Erythroblast (primary cell): ENCODE results near the gene A3GALT2.

Experiments used
- DNase-seq, 2 experiments: peaks; one replicate each; lab custom pipeline; 2025; lab: John Stamatoyannopoulos, UW
- GATA1 ChIP-seq: IDR thresholded peaks from 2 replicates; pipeline ENCODE4 v1.6.1; 2011; ENCODE audit warnings: low read depth, mild to moderate bottlenecking, control low read depth, low read length, moderate library complexity
- POLR2A ChIP-seq: IDR thresholded peaks from 2 replicates; pipeline ENCODE4 v1.6.1; 2011; ENCODE audit warnings: mild to moderate bottlenecking, low read length

Gene A3GALT2

DNA sequence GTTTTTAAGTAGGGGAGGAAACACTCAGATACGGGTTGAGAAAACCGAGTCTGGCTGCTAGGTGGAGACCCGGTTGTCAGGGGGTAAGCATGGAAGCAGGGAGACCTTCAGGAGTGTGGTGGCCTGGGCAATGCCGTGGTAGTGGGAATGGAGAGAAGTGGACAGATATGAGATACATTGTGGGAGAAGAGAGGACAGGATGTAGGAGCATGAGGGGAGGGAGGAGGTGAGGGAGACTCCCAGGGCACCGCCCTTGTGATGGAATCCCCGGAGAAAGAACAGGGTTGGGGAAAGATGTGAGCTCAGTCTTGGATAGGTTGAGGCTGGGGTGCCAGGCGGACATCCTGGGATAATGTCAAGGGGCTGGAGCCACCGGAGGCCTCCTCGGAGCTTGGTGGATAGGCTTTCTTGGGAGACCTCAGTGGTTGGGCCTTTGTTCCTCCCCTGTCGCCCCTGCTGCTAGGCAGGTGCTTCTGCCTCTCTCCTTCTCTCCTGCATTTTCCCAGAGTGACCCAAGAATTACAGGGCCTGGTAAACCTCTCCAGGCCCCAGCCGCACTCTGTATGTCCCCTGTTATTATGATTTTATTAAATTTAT is 43.3 kb downstream of the A3GALT2 start:
- no peak for DNase-seq
- TF ChIP-seq GATA1 (no peak), POLR2A (no peak)

- DNase-seq = no peak
Measured at GRCh38 chr1:33276573-33277298, 44.2 kb downstream of the A3GALT2 start.

DNA sequence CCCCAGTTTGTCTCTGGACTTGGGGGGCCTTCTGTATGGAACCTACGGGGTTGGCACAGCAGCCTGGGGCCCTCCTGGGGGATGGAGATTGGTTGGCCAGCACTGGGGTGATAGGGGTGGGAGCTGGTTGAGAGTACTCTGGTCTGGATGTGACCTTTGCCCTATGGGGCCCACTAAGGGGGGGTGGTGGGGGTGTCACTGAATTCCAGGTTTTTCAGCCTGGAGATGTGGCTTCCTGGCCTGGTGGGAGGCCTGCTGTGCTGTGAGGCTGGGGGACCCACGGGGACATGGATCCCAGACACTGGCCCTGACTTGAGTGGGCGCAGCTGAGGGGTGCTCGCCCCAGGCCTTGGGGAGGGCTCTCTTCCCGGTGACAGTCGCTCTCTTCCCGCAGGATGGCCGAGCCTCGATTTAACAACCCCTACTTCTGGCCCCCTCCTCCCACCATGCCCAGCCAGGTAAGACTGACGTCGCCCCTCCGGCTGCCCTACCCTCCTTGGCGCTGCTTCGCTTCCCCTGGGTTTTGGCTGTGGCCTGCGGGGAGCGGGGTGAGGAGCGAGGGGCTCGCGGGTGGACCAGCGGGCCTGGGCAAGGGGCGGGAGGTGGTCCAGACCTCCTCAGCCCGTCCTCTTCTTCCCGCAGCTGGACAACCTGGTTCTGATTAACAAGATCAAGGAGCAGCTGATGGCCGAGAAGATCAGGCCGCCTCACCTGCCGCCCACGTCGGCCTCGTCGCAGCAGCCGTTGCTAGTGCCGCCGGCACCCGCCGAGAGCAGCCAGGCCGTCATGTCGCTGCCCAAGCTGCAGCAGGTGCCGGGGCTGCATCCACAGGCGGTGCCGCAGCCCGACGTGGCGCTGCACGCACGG is 45.0 kb downstream of the A3GALT2 start:
- DNase-seq = no peak

More at GRCh38 chr1:33276573-33277298, 44.2 kb downstream of the A3GALT2 start:
- TF ChIP-seq POLR2A (no peak), GATA1 (no peak)

DNA sequence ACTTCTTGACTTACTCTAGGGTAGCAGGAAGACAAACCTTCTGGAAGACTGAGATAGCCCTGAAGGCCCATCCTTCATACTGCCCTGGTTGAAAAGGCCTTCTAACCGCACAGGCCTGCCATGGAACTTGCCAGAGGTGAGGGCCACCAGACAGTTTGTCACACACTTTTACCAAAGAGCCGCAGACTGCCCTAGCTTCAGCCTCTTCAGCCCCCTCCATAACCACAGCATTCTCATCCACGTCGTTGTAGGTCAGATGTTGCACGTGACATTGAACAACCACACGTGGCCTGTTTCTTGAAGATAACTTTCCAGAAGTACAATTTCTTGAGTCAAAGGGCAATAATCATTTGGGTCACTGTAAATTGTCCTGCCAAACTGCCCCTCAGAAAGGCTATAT is 45.7 kb downstream of the A3GALT2 start:
- TF ChIP-seq GATA1 = no peak
- peak; percentile 13 for DNase-seq

More for the DNA sequence above, 45.0 kb downstream of the A3GALT2 start:
- no peak for TF ChIP-seq POLR2A
- no peak for TF ChIP-seq GATA1

- DNase-seq = no peak
- TF ChIP-seq GATA1 (no peak), POLR2A (no peak)
Measured at GRCh38 chr1:33274446-33274845, 46.5 kb downstream of the A3GALT2 start.

DNA sequence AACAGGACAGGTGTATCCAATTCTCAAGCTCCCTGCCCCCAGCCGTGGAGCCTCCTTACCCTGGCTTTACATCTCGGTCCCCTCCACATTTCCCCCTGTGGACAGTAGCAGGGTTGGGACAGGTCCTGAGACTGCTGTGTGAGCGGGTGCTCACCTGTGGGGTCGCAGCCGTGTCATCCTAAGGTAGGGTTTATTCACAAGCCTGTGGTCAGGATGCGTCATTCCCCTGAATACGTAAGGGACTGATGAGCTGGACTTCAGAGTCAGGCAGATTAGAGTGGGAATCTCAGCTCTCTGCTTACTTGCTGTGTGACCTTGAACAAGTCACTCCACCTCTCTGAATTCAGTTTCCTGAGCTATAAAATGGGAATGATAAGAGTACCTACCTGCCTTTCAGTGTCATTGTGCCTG is 46.9 kb downstream of the A3GALT2 start:
- TF ChIP-seq POLR2A = no peak
- no peak for TF ChIP-seq GATA1
- no peak for DNase-seq

DNA sequence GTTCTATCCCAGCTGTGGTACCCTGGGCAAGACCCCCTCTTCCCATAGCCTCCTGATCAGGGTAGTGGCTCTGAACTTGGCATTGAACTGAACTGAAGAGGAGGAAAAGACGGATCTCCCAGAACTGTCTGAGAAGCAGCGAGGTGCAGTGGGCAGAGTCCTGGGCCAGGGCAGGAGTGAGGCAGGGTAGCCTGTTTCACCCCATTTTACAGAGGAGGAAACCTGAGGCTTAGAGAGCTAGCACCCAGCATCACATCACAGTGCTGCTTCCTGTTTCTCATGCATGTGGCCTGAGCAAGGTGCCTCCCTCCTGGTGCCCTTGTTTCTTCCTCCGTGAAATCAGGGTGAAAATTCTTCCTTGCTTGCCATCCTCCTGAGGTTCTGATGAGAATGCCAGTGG is 47.5 kb downstream of the A3GALT2 start:
- DNase-seq = no peak
- TF ChIP-seq POLR2A = no peak
- no peak for TF ChIP-seq GATA1

GRCh38 chr1:33272930-33273329 is 48.0 kb downstream of the A3GALT2 start:
- no peak for DNase-seq
- TF ChIP-seq GATA1 (no peak), POLR2A (no peak)

GRCh38 chr1:33272509-33272908 is 48.4 kb downstream of the A3GALT2 start:
- no peak for TF ChIP-seq GATA1
- no peak for TF ChIP-seq POLR2A
- DNase-seq = no peak

GRCh38 chr1:33271666-33272505 is 49.0 kb downstream of the A3GALT2 start:
- no peak for DNase-seq

GRCh38 chr1:33270808-33271465 is 50.0 kb downstream of the A3GALT2 start:
- no peak for TF ChIP-seq GATA1
- TF ChIP-seq POLR2A = no peak
- no peak for DNase-seq

More at GRCh38 chr1:33271666-33272505, 49.0 kb downstream of the A3GALT2 start:
- TF ChIP-seq GATA1 (no peak), POLR2A (no peak)

GRCh38 chr1:33270379-33270778 is 50.5 kb downstream of the A3GALT2 start:
- no peak for TF ChIP-seq POLR2A
- no peak for TF ChIP-seq GATA1
- no peak for DNase-seq

GRCh38 chr1:33269621-33270020 is 51.3 kb downstream of the A3GALT2 start:
- TF ChIP-seq GATA1 (no peak), POLR2A (no peak)
- no peak for DNase-seq
